Limb (tissue), 2 donors: ENCODE measurements around the gene IMPDH1.

Source experiments
- DNase-seq, 2 donors: peaks; one replicate each; pipeline ENCODE4 v3.0.0-alpha.2; 2016; ENCODE audit errors: extremely low spot score in 2 of 2

The IMPDH1 gene

DNA sequence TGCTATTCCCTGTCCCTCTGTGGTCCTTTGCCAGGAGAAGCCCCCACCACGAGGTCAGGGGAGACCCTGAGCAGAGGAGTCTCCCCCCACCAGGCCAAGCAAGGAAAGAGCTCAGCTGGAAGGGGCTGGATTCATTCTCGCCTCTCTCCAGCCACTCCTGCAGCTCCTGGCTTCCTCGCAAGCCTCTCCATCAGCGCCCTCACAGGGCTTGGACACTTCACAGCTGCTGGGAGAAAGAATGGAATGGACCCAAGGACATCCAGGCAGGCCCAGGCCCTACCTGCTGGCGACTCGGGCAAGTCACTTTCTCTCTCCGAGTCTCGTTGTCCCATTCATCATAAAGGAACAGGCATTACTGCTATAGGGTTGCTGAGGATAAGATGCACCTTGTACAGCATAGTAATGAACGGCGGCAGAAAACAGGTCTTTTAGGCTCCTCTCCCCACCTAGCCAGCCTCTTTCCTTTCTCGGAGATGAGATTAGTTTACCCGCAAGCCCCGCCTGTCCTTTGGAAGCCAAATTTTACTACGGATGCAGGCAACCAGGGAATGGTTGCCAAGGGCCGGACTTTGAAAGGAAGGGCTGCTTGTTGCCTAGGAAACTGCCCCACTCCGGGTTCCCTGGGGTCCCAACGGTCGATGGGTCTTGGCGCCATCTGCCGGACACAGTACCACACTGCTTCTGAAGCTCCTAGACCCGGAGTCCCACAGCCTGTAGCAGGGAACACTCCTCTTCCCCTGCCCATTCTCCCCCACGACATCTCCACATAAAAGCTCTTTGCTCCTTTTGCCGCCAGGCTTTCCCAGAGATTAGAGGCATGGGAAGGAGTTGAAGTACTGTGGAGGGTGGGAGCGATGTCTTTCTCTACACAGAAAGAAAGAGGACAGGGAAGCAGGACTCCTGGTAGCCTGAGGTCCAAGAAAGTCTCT is 22.3 kb downstream of the IMPDH1 start:
- DNase-seq: peak; percentile 87 to 92

DNA sequence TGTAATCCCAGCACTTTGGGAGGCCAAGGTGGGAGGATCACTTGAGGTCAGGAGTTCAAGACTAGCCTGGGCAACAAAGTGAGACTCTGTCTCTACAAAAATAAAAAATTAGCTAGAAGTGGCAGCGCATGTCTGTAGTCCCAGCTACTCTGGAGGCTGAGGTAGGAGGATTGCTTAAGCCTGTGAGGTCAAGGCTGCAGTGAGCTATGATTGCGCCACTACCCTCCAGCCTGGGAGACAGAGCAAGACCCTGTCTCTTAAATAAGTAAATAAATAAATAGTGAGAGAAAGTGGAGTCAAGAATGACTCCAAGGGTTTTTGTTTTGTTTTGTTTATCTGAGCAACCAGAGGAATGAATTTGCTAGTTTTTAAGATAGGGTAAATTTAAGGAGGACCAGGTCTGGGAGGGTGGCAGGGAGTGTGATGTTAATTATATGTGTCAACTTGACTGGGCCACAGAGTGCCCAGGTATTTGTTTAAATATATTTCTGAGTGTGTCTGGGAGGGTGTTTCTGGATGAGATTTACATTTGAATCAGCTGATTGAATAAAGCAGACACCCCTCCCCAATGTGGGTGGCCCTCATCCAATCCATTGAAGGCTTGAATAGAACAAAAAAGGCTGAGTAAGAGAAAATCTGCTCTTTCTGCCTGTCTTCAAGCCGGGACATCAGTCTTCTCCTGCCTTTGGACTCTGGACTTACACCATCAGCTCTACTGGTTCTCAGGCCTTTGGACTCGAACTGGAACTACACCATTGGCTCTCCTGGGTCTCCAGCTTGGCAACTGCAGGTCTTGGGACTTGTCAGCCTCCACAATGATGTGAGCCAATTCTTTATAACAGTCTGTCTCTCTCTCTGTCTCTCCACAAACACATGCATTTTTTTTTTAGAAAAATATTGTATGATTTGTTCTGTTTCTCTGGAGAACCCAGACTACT is 23.5 kb downstream of the IMPDH1 start:
- DNase-seq: no peak

- no peak for DNase-seq
These were observed 25.1 kb downstream of the IMPDH1 start for GRCh38 chr7:128384726-128385125.

DNA sequence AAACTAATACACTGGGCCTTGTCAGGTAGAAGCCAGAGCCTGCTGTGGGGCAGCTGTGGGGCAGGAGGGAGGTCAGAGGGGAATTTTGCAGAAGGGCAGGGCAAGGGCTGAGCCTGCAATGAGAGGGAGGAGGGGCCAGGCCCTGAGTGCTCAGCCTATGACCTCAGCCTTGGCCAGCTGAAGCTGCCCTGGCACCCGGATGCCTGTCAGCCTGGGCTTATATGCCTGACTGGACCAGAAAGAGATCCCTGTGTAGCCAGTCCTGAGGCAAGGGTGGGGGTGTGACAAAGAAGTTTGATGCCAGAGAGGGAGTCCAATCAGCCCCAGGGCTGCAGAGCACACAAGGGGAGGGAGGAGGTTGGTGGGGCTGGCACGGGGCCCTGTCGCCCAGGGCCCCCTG is 26.0 kb downstream of the IMPDH1 start:
- DNase-seq: no peak

DNA sequence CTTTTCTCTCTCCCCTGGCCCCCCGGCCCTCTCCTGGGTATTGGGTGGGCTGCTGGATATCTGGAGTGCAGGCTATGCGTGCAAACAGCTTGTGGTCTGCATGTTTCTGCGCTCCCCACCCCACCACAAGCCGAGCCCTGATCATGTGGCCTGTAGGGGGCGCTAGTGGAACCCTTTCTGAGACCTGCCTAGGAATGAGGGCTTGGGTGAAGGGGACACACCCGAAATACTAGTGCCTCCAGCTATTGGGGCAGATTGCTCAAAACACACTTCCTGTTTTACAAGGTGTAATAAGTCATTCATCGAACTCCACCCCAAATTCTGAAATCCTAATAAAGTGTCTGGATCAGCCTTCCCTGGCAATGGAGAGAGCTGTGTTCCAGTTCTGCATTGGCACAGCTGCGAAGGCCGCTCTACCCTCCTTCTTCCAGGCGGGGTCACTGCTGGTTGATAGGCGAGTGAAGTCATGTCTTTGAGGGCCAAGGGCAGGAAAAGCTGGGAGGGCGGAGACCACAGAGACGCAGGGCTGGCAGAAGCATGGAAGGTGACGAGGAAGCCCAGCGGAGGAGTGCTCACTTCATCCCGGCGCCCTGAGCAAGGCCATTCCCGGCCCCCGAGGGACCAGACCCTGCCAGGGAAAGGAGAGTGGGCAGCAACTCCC is 28.5 kb downstream of the IMPDH1 start:
- no peak for DNase-seq

GRCh38 chr7:128380483-128381106 is 29.2 kb downstream of the IMPDH1 start:
- DNase-seq: no peak

DNA sequence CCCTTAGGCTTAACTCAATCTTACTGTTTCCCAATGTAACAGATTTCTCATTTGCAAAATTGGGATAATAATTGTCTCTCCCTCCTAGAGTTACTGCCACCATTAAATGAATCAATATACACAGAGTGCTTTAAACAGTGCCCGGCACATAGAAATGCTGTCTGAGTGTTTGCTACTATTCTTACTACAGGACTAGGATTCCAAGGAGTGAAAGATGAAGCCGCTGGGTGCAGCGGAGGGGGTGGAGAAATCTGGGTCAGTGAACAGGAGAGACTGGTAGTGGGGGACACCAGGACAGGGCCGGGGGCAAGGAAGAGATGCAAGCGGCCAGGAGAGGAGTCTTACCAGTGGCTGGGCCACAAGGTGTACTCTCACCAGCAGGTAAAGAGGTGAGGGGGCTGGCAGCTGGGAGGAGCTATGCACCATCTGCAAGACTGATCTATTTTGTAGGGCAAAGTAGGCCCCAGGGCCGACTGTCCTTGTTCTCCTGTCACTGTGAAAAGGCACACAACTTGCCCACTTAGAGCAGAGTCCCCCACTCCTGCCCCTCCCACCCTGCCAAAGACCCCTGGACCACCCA is 29.8 kb downstream of the IMPDH1 start:
- no peak for DNase-seq

GRCh38 chr7:128378637-128379036 is 31.1 kb downstream of the IMPDH1 start:
- DNase-seq: no peak

DNA sequence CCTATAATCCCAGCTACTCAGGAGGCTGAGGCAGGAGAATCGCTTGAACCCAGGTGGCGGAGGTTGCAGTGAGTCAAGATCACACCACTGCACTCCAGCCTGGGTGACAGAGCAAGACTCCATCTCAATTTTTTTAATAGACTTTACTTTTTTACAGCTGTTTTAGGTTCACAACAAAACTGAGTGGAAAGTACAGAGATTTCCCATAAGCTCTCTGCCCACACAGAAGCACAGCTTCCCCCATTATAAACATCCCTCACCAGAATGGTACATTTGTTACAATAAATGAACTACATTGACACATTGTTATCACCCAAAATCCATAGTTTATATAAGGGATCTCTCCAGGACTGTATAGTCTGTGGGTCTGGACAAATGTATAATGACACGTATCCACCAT is 33.7 kb downstream of the IMPDH1 start:
- DNase-seq: no peak

DNA sequence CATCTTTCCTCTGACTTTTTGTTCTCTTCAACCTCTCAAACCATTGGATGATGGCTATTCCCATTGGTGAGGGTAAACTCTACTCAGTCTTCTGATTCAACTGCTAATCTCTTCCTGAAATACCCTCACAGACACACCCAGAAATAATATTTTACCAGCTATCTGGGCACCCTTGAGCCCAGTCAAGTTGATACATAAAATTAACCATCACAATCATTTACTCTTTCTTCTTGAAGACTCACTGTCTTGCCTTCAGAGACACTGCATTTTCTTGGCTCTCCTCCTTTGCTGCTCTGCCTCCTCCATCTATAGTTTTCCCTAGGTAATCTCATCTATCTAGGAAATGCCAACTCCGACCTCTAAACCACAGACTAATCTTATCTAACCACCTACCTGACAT is 35.7 kb downstream of the IMPDH1 start:
- DNase-seq: no peak

GRCh38 chr7:128373606-128374005 is 36.2 kb downstream of the IMPDH1 start:
- no peak for DNase-seq

DNA sequence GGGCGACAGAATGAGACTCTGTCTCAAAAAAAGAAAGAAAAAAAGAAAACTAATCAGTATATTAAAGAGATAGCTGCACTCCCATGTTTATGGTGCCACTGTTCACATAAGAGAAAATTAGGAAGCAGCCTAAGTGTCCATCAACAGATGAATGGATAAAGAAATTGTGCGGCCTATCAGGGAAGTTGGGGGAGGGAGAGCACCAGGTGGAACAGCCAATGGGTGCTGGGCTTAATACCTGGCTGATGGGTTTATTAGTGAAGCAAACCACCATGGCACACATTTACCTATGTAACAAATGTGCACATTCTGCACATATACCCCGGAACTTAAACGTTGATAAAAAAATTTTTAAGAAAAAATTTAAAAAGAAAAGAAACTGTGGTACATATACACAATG is 39.3 kb downstream of the IMPDH1 start:
- DNase-seq: no peak

DNA sequence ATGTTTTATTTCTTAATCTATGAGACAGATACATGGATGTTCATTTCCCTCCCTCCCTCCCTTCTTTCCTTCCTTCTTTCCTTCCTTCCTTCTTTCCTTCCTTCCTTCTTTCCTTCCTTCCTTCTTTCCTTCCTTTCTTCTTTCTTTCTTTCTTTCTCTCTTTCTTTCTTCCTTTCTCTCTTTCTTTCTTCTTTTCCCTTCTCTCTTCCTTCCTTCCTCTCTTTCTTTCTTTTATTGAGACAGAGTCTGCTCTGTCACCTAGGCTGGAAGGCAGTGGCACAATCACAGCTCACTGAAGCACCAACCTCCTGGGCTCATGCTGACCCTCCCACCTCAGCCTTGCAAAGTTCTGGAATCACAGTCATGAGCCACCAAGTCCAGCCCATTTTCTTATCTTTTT is 42.8 kb downstream of the IMPDH1 start:
- DNase-seq: no peak

- no peak for DNase-seq
These were observed 43.5 kb downstream of the IMPDH1 start for GRCh38 chr7:128366300-128366699.

DNA sequence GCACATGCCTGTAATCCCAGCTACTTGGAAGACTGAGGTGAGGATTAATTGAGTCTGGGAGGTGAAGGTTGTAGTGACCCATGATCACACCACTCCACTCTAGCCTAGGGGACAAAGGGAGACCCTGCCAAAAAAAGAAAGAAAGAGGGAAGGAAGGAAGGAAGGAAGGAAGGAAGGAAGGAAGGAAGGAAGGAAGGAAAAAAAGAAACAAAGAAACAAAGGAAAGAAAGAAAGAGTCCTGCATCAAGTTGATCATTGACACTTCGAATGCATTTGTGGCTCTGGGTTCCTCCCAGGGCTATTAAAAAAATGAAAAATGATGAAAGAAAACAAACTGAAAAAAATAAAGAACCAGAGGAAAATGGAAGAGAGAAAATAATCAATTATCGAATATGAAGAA is 44.4 kb downstream of the IMPDH1 start:
- DNase-seq: no peak

GRCh38 chr7:128364166-128364870 is 45.5 kb downstream of the IMPDH1 start:
- DNase-seq: no peak

GRCh38 chr7:128363261-128363721 is 46.5 kb downstream of the IMPDH1 start:
- DNase-seq: no peak

- no peak for DNase-seq
These were observed 47.1 kb downstream of the IMPDH1 start for GRCh38 chr7:128362670-128363069.

DNA sequence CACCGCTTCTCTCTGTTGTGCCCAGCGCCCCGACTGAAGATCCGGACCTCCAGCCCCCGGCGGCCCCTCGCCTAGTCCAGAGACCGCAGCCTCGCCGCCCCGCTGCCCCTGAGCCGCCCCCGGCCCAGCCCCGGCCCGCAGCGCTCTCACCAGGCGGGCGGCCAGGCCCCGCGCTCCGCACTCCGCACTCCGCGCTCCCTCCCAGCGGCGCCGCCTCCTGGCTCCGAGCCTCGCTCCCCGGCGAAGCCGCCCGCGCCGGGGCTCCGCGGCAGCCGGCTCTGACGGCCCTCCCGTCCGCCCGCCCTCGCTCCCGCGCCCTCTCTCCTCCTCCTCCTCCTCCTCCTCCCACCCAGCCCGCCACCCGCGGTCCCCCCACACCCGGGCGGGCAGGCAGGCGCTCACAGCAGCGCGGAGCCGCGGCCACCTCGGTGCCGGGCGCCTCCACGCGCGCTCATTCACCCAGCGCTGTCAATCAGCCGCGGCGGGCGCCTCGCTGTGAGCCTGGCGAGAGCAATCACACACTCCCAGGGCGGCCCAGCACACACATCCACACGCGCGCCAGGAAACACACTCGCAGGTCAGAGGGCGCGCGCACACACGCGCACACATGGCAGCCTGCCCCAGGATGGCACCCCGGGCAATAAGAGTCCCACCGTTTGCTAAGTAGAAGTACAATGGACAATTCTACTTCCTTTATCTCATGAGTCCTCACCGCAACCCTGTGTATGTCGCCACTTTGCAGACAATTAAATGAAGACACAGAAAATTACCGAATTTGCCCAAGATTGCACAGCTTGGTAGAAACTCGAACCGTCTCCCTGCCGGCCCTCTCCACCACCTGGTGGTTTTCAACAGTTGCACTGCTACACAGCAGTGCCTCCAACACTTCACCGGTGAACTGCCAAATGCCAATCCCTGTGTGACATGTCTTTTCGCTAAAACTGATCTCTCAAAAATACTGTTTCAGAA is 48.1 kb downstream of the IMPDH1 start, which contains the start of gene PRRT4:
Gene PRRT4 (minus strand): TSS at position 280 of the 969 bp plus-strand sequence.
- peak in 1 of 2 donors; percentile 70 for DNase-seq
